ENCODE measurements around the gene FGD5. TPM values are rescaled to one million over a fixed set of nuclear protein-coding genes. Genes with fewer than 3 reads are reported as not detected.

FGD5 gene
- total RNA-seq, 1 donor from 2014 or later: 38.6 TPM

DNA sequence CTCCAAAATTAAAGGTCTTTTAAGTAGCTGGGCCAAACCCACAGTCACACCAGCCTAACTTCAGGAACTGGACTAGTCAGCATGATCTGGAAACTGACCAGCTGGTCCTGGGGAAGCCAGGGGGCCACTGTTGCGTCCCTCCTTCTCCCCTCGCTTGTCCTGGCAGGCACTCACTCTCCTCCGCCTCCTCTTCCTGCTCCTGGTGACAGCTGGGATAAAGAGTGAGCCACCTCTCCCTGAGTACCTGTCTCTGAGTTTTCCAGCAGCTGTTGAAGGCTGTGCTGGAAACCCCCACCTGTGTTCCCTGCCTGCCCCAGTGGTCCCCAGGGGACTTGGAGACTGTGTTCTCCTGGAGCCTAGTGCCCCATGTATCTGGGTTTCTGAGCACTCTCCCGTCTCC is 56.0 kb downstream of the FGD5 start:
- DNase-seq (ENCODE audit: low spot score): no peak

DNA sequence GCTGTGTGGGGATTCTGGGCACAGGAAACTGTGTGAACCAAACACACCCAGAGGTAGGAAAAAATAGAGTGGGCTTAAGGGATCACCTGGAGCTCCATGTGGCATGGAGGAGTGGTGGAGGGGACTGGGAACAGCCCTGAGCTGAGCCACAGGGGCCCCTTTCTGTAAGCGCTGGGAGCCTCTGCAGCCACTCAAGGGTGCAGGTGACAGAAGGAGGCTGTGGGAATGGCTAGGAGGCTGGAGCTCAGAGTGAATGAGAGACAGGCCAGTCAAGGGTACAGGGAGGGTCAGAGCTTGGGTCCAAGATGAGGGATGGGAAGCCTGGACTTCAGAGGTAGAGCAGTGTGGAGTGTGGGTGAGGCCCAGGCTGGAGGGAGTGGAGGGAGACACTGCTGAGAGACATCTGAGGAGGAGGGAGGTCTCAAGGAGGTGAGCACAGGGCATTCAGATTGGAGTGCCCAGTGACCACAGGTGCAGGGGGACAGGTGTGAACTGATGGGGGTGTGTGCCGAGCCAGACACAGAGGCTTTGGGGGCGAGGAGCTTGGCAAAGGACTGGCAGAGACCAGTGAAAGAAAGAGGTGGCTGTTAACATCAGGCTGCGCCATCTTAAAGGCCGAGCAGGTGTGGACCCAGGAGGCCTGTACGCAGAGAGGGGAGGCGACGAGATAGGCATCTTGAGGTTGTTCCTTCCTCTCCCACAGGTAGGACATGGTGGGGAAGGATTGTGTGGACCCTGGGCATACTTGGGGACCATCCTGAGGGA is 56.8 kb downstream of the FGD5 start:
- DNase-seq (ENCODE audit: low spot score): peak; percentile 55

- peak; percentile 92 for DNase-seq (ENCODE audit: low spot score)
Measured at GRCh38 chr3:14876921-14877333, 58.2 kb downstream of the FGD5 start.

- DNase-seq (ENCODE audit: low spot score): peak; percentile 82
Measured at GRCh38 chr3:14877469-14877868, 58.7 kb downstream of the FGD5 start.

DNA sequence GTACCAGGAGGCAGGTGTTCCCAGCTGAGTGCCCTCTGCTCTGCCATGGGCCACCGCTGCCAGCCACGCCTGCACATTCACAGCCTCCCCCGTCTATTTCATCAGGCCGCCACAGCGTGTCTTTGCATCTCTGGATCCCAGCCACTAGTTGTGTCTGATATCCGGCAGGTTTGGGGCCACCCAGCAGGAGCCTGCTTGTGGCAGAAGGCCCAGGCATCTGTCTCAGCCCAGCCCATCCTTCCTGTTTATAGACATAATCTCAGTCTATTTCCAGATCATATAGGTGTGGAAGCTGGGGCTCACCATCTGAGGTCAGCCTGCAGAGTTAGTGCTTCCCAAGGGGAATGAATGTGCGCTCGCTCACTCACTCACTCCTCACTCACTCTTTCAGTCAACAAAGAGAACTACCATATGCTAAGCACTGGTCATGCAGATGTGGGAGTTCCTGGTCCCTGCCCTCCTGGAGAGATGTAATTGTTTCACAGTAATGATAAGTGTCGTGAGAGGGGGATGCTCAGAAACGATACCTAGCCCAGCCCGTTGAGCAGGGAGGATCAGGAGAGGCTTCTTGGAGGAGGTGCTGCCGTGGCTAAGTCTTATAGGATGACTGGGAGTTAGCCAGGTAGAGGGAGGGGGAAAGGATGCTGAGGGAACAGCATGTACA is 60.6 kb downstream of the FGD5 start:
- DNase-seq (ENCODE audit: low spot score): peak; percentile 84

DNA sequence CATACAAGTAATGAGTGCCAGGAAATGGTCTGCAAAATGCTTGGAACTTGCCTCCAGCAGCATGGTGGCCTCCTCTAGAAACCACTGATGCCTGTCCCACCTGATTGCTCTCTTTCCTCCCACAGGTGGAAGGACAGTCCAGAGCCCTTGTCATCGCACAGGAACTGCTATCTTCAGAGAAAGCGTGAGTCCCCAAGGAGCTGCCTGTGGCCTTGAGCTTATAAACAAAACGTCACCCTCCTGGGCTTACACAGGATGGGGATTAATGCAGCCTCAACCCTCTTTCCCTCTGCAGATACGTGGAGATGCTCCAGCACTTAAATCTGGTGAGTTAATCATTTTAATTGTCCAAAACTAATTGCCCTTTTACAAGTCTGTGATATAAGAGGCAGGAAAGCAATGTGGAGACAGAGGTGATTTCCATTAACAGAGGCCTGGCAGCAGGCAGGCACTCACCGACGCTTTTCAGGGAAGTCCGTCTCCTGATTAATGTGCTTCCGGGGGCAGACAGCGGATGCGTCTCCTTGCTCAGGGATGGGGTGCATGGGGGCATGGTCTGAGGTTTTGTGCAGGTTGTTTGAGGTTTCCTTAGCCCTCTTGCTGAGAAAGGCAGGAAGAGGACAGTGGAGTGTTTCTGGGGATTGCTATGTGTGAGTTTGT is 61.8 kb downstream of the FGD5 start:
- DNase-seq (ENCODE audit: low spot score): no peak

GRCh38 chr3:14883226-14883625 is 64.5 kb downstream of the FGD5 start:
- DNase-seq (ENCODE audit: low spot score): no peak

DNA sequence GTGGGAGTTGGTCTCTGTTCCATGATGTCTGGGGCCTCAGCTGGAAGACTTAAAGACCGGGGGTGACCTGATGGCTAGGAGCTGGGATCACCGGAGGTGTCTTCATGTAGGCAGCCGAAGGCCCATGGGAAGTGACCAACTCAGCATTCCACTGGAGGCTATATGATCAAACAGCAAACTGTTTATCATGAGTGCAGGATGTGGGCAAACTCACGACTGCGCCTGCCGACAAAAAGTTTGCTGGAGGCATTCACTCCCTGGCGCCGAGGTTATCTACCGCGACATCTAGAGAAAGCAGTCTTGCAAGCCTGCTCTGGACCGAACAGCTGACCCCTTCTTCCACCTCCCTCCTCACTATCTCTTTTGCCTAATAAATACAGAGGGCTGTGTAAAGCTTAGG is 65.9 kb downstream of the FGD5 start:
- no peak for DNase-seq (ENCODE audit: low spot score)

DNA sequence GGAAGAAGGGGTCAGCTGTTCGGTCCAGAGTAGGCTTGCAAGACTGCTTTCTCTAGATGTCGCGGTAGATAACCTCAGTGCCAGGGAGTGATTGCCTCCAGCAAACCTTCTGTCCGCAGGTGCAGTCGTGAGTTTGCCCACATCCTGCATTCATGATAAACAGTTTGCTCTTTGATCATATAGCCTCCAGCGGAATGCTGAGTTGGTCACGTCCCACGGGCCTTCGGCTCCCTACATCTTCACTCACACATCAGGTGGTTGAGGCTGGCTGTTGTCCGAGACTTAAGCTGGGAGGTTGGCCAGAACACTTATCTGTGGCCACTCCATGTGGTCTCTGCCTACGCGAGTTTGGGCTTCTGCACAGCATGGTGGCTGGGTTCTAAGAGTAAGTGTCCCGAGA is 66.5 kb downstream of the FGD5 start:
- no peak for DNase-seq (ENCODE audit: low spot score)

DNA sequence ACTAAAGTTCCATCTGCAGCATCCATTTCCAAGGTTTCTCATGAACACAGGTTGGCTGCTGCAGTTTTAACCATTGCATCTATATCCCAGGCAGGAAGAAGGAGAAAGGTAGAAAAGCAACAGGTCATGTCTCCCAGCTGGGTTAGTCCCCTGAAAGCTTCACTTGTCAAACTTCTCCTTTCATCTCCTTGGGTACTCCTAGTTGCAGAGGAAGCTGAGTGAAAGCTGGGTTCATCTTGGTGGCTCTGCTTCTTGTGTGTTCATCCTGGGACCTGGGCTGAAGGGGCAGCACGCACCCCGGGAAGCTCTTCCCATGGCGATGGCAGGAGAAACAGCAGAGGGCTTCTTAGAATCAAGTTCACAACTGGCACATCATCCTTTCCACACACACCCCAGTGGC is 67.3 kb downstream of the FGD5 start:
- DNase-seq (ENCODE audit: low spot score): no peak

DNA sequence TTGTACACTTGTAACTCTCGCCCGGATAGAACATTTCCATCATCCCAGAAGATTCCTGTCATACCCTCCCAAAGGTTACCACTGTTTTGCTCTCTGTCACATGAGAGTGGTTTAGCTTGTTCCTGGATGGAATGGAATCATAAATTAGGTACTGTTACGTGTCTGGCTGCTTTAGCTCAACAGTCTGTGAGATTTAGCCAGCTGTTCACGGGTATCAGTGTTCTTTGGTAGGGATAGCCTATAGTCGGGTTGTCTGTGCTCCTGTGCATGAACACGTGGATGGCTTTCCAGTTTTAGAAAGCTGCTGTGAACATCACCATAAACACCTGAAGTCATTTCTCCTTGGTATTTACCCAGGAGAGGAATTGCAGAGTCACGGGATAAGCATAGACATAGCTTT is 70.4 kb downstream of the FGD5 start:
- DNase-seq (ENCODE audit: low spot score): no peak

DNA sequence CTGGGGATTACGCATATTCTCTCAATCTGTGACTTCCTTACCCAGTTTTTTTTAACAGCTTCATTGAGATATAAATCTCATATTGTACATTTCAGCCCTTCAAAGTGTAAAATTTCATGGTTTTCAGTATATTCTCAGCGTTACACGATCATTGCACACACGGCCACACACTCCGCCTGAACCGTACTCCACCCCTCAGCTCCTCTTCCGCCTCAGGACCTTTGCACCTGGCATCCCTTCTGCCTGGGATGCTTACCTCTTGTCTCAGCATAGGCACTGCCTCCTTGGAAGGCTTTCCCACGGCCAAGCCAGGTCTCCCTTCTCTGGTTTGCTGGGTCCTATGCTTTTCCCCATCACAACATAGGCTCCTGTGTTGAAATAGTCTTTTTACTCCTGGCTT is 71.2 kb downstream of the FGD5 start:
- no peak for DNase-seq (ENCODE audit: low spot score)

- DNase-seq (ENCODE audit: low spot score): no peak
Measured at GRCh38 chr3:14890476-14890875, 71.7 kb downstream of the FGD5 start.

- DNase-seq (ENCODE audit: low spot score): no peak
Measured at GRCh38 chr3:14891135-14892132, 72.7 kb downstream of the FGD5 start.

DNA sequence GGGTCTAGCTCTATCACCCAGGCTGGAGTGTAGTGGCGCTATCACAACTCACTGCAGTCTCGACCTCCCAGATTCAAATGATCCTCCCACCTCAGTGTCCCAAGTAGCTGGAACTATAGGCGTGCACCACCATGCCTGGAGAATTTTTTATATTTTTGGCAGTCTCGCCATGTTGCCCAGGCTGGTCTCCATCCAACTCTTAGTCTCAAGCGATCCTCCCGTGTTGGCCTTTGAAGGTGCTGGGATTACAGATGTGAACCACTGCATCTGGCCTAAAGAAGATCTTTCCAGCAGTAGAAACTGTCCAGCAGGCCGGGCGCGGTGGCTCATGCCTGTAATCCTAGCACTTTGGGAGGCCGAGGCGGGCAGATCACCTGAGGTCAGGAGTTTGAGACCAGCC is 73.5 kb downstream of the FGD5 start:
- DNase-seq (ENCODE audit: low spot score): no peak

- DNase-seq (ENCODE audit: low spot score): no peak
Measured at GRCh38 chr3:14894085-14894484, 75.3 kb downstream of the FGD5 start.

DNA sequence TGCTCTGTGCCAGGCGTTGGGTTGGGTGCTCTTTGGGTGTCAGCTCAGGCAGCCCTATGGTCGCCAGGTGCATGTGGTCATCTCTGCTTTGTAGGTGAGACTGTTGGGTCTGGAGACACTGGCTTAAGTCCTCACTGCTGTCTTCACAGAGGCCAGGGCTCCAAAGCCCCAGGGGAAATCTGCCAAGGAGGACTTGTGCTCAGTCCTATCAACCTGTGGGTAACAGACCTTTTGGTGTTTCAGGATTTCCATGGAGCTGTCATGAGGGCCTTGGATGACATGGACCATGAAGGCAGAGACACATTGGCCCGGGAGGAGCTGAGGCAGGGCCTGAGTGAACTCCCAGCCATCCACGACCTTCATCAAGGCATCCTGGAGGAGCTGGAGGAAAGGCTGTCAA is 78.5 kb downstream of the FGD5 start:
- DNase-seq (ENCODE audit: low spot score): no peak

- DNase-seq (ENCODE audit: low spot score): no peak
Measured at GRCh38 chr3:14898929-14899328, 80.2 kb downstream of the FGD5 start.

GRCh38 chr3:14899993-14900618 is 81.3 kb downstream of the FGD5 start:
- no peak for DNase-seq (ENCODE audit: low spot score)

Measured in mesenteric fat pad (tissue), 1 donor.